ENCODE measurements around the gene BICDL1. TPM values are rescaled to one million over a fixed set of nuclear protein-coding genes. Genes with fewer than 3 reads are reported as not detected.
A peak's percentile ranks its signal among the peaks of the same experiment; 100 is the strongest.

Gene BICDL1
- polyA plus RNA-seq, 1 experiment, result not detected

DNA sequence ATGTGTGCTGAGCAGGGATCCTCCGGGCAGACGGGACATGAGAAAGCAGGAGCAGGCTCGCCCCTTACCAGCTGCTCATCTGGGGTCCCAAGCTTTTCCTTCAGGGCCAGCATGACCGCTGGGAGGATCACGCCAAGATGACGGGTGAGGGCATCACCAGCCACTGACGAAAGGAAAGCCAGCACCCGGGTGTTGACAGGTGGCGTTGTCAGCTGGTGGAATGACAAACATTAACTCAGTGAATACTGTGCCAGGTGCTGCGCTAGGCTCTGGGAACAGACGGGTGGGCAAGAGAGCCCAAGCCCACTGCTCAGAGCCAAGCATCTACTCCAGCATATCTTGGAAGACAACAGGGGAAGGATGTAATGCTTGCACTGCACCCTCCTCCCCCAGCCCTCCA lies 148.8 kb downstream of the BICDL1 start:
- ChIA-PET CTCF (no interaction called here), POLR2A (no interaction called here)
- Histone ChIP-seq H3K27me3 (ENCODE audit: control insufficient read depth, insufficient read depth, low read length) (no peaks in the 10 kb centered on the region), H3K4me3 (ENCODE audit: low read depth, low read length) (no peak overlapping the region), H3K9me3 (ENCODE audit: control insufficient read depth, insufficient read depth, low read length) (peaks cover 7% of the 10 kb centered on the region; the same call in 1 of the 2 replicates), H3K27ac (ENCODE audit: low read depth, low read length) (no peak overlapping the region)
- TF ChIP-seq, protein P1, sequence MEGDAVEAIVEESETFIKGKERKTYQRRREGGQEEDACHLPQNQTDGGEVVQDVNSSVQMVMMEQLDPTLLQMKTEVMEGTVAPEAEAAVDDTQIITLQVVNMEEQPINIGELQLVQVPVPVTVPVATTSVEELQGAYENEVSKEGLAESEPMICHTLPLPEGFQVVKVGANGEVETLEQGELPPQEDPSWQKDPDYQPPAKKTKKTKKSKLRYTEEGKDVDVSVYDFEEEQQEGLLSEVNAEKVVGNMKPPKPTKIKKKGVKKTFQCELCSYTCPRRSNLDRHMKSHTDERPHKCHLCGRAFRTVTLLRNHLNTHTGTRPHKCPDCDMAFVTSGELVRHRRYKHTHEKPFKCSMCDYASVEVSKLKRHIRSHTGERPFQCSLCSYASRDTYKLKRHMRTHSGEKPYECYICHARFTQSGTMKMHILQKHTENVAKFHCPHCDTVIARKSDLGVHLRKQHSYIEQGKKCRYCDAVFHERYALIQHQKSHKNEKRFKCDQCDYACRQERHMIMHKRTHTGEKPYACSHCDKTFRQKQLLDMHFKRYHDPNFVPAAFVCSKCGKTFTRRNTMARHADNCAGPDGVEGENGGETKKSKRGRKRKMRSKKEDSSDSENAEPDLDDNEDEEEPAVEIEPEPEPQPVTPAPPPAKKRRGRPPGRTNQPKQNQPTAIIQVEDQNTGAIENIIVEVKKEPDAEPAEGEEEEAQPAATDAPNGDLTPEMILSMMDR (IDR thresholded peaks at IDR 0.05; ENCODE audit: low read depth, low read length), result no peak
- no peak for DNase-seq (ENCODE audit: low read depth, low spot score)

DNA sequence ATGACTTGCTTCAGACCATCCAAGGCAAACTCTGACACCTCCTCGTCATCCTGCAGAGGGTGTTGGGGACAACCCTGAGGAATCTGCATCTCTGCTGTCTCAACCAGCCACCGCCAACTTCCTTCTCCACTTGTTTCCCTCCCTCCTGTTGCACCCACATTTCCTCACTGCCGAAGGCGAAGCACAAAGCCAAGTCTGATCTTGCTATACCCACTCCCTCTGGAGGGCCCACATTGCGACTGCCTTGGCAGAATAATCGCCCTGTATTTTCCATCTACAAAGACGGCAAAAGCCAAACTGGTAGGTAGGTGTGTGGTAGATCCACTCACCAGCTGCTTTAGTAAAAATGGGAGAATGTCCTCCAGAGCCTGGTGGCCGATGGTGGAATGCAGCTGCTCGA lies 149.3 kb downstream of the BICDL1 start:
- Histone ChIP-seq H3K9me3 (ENCODE audit: control insufficient read depth, insufficient read depth, low read length) (peaks cover 7% of the 10 kb centered on the region; the same call in 1 of the 2 replicates), H3K4me3 (ENCODE audit: low read depth, low read length) (no peak overlapping the region), H3K27me3 (ENCODE audit: control insufficient read depth, insufficient read depth, low read length) (no peaks in the 10 kb centered on the region), H3K27ac (ENCODE audit: low read depth, low read length) (no peak overlapping the region)
- TF ChIP-seq, protein P1 (IDR thresholded peaks at IDR 0.05; ENCODE audit: low read depth, low read length), result no peak
- ChIA-PET CTCF (no interaction called here), POLR2A (no interaction called here)
- DNase-seq (ENCODE audit: low read depth, low spot score), result no peak

DNA sequence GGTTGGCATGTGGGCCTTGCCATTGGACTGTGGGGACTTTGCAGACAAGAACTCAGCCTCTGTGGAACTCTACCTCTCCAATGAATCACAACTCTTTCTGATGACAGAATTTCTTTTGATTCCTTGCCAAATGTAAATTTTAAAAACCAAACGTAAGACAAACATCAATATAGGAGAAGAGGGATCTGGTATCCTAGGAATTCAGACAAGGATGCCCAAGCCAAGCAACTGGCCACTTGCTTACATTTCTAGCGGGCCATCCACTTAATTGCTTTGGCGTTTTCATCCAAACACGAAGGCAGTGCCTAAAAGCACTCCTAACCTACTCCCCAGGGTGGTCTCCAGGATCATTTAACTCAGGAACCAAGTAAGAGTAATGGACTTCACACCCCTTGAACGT lies 150.9 kb downstream of the BICDL1 start:
- Histone ChIP-seq H3K9me3 (ENCODE audit: control insufficient read depth, insufficient read depth, low read length) (peaks cover 7% of the 10 kb centered on the region; the same call in 1 of the 2 replicates), H3K27me3 (ENCODE audit: control insufficient read depth, insufficient read depth, low read length) (no peaks in the 10 kb centered on the region), H3K27ac (ENCODE audit: low read depth, low read length) (no peak overlapping the region), H3K4me3 (ENCODE audit: low read depth, low read length) (no peak overlapping the region)
- peak; percentile 32 for DNase-seq (ENCODE audit: low read depth, low spot score)
- TF ChIP-seq, protein P1 (IDR thresholded peaks at IDR 0.05; ENCODE audit: low read depth, low read length), result no peak
- ChIA-PET CTCF (interaction anchor here (1.2 kb wide), 1 partner anchor 61 kb away, joined by 3 read pairs; the partner anchor contains the start of gene RPLP0), POLR2A (interaction anchor here (0.6 to 1.2 kb wide), 2 partner anchors 35 to 61 kb away, joined by 4 to 20 read pairs; partner anchors contain the start of gene RPLP0)

DNA sequence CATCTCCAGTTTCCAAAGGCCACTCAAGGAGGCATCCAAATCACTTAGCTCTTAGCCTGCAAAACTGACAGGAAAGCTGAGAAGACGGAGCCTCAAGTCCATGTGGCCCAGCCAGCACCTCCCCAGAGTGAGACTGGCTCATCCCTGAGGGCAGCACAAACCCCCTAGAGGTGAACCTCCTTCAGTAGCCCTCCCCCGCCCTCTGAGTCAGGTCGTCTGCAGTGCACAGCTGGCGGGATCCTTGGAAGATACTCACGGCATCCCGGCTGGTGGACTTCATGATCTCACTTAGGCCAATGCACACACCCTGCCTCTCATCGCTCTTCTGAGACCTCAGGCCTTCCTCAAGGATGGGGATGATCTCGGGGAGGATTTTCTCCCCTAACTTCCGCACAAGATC lies 151.6 kb downstream of the BICDL1 start:
- DNase-seq (ENCODE audit: low read depth, low spot score), result no peak

DNA sequence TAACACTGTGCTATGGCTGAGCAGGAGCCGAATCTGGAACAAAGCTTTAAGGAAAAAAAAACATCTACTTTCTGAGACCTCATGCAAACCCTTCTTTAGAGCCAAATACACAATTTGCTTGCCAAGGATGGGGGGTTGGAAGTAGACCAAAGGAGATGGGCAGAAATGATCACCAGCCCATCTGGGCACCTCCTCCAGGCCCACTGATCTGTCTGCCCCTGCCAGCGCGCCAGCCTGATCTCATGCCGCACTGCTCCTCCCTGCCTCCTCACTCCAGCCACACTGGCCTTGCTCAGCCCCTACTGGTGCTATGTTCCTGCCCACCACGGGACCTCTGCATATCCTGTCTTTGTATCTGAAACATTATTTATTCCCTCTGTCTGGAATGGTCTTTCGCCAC lies 152.3 kb downstream of the BICDL1 start:
- DNase-seq (ENCODE audit: low read depth, low spot score), result no peak
- H3K9me3 ChIP-seq (ENCODE audit: control insufficient read depth, insufficient read depth, low read length), result peaks cover 7% of the 10 kb centered on the region; the same call in 1 of the 2 replicates
- TF ChIP-seq, protein P1 (IDR thresholded peaks at IDR 0.05; ENCODE audit: low read depth, low read length), result no peak
- H3K27ac ChIP-seq (ENCODE audit: low read depth, low read length), result no peak overlapping the region
- ChIA-PET CTCF (no interaction called here), POLR2A (no interaction called here)
- no peak overlapping the region for H3K4me3 ChIP-seq (ENCODE audit: low read depth, low read length)
- H3K27me3 ChIP-seq (ENCODE audit: control insufficient read depth, insufficient read depth, low read length), result no peaks in the 10 kb centered on the region

More for the DNA sequence above, 151.6 kb downstream of the BICDL1 start:
- Histone ChIP-seq H3K4me3 (ENCODE audit: low read depth, low read length) (no peak overlapping the region), H3K27me3 (ENCODE audit: control insufficient read depth, insufficient read depth, low read length) (no peaks in the 10 kb centered on the region), H3K27ac (ENCODE audit: low read depth, low read length) (no peak overlapping the region), H3K9me3 (ENCODE audit: control insufficient read depth, insufficient read depth, low read length) (peaks cover 7% of the 10 kb centered on the region; the same call in 1 of the 2 replicates)
- CTCF ChIA-PET, result no interaction called here
- POLR2A ChIA-PET, result interaction anchor here (1.2 kb wide), 1 partner anchor 61 kb away, joined by 4 read pairs; the partner anchor contains the start of gene RPLP0
- TF ChIP-seq, protein P1 (IDR thresholded peaks at IDR 0.05; ENCODE audit: low read depth, low read length), result no peak

Measured in AG04450 (cell line).